Cardiac fibroblast (primary cell): Measurements from ENCODE around the gene SLIT3.
A peak's percentile ranks its signal among the peaks of the same experiment; 100 is the strongest.

ENCODE experiments used
- DNase-seq, 2 donors: peaks; one replicate each; pipeline versions ENCODE4 v3.0.0 to v3.0.0-alpha.2; 2010; ENCODE audit warnings: low read depth in 2 of 2
- H3K4me3 ChIP-seq, 2 donors: replicated peaks in 1 of 2; 1 replicate in 1 of 2; 2 replicates in 1 of 2; pipeline ENCODE4 v1.5.1; 2011; ENCODE audit warnings: low read depth in 2 of 2, low read length in 2 of 2, mild to moderate bottlenecking in 2 of 2, moderate library complexity in 1 of 2
- CTCF ChIP-seq: IDR thresholded peaks from one replicate; pipeline ENCODE4 v1.5.1; 2011; ENCODE audit warnings: low read depth, mild to moderate bottlenecking, low read length, inconsistent platforms

Gene SLIT3

DNA sequence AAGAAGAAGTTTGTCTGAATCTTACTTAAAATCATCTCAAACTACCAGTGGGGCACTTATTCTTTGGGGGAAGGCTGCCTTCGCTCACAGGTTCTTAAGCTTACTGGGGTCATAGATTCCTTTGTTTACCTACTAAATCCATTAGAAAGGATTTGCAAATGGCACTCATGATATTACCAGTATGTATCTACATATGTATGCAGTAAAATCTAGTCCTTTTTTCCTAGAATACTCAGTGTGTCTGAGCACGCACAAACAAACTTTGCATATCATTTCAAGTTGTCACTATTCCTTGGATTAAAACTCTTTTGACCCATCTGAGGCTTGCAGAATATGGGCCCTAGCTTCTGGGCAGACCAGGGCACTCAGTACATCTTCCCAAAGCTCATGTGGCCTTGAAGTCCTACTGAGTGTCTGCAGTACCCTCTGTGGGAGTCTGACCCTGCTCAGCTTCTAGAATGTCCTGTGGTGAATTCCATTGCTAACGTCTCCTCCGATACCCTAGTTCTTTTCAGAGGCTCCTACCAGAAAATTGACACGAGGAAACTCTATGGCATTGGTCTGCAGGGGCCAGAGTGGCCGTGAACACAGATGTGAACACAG lies 297.9 kb downstream of the SLIT3 start:
- H3K4me3 ChIP-seq: no peak overlapping the region
- no peak for DNase-seq
- no peak for TF ChIP-seq CTCF

DNA sequence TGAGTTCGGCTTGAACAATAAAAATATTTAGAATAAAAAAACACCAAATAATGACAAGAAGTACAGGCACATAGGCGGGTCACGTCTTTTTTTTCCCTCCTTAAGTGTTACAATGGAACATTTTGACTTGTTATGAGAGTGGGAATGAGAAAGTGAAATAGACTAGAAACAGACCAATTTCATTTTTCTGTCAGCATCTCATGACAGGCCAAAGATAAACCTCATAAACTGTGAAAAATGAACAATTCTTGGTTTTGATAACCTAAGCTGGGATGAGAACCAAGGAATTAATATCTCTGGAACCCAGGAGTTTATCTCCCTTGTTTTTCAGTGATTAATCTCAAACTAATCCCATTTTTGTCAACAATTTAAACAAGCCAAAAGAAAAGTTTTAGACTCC lies 299.5 kb downstream of the SLIT3 start:
- TF ChIP-seq CTCF: no peak
- H3K4me3 ChIP-seq: no peak overlapping the region
- DNase-seq: no peak

DNA sequence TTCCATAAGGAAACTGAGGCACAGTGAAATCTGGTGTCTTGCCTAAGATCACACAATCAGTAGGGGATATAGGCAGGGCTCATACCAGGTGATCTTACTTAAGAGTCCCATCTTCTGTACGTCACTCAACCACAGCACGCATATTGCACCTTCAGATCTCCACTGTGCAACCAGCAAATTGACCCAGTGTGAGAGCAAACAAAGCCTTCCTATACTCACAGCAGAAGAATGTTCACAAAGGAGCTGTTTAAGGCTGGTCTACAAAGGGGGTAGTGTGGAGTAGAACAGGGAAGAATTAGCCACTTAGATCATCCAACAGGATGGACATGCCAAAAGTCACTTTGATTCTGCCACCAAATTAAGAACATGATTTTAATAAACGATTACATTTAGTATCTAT lies 305.9 kb downstream of the SLIT3 start:
- no peak overlapping the region for H3K4me3 ChIP-seq
- DNase-seq: no peak
- TF ChIP-seq CTCF: no peak

GRCh38 chr5:168992687-168993086 lies 308.3 kb downstream of the SLIT3 start:
- TF ChIP-seq CTCF: no peak
- DNase-seq: no peak
- H3K4me3 ChIP-seq: no peak overlapping the region

DNA sequence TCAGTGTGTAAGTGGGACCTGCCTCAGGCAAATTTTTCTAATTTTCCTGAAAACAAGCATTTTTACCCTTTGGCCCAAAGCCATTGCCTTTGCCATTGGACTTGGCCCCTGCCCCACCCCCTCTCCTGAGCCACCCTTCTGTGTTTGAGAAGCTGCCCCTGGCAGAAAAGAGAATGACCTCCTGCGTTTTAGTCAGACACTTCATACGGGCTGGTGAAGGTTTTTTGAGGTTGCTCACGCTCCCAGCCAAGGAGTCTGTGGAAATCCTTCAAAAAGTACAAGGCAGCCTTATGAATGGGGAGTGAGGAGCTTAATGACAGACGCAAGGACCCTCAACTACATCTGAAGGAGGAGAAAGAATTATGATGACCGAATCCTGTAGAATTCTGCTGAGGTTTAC lies 308.9 kb downstream of the SLIT3 start:
- no peak overlapping the region for H3K4me3 ChIP-seq
- TF ChIP-seq CTCF: no peak
- DNase-seq: peak in 1 of 2 donors; percentile 24

- TF ChIP-seq CTCF: no peak
These were observed 309.6 kb downstream of the SLIT3 start for GRCh38 chr5:168991311-168991710.

DNA sequence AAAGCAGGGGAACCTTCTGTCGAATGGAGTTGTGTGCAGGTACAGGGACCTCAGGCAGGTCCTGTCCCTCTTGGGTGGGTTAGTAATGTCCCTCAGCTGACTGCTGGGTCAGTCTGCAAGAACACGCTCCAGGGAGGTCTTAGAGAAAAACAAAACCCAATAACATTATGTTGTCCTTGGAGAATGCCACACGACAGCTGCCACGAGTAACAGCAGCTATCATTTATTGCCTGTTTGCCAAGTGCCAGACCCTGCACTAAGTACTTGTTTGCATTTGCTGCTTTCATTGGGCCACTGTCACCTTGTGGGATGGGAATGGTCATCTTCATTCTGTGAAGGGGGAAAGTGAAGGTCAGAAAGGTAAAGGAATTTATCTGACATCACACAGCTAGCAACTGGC lies 310.3 kb downstream of the SLIT3 start:
- no peak for TF ChIP-seq CTCF

More at GRCh38 chr5:168991311-168991710, 309.6 kb downstream of the SLIT3 start:
- no peak for DNase-seq
- H3K4me3 ChIP-seq: no peak overlapping the region

More for the DNA sequence above, 310.3 kb downstream of the SLIT3 start:
- no peak overlapping the region for H3K4me3 ChIP-seq
- DNase-seq: no peak
